ENCODE data around the gene ITPK1.

ITPK1 gene

GRCh38 chr14:92946847-92947545, 168.7 kb downstream of the ITPK1 start:
- DNase-seq = no peak

- no peak for DNase-seq
Measured at GRCh38 chr14:92945959-92946846, 169.5 kb downstream of the ITPK1 start.

GRCh38 chr14:92945544-92945943, 170.2 kb downstream of the ITPK1 start:
- DNase-seq = no peak

- no peak for DNase-seq
Measured at GRCh38 chr14:92944976-92945375, 170.7 kb downstream of the ITPK1 start.

- no peak for DNase-seq
Measured at GRCh38 chr14:92943855-92944570, 171.7 kb downstream of the ITPK1 start.

GRCh38 chr14:92942976-92943710, 172.6 kb downstream of the ITPK1 start:
- DNase-seq = no peak

- no peak for DNase-seq
Measured at GRCh38 chr14:92942576-92942975, 173.1 kb downstream of the ITPK1 start.

GRCh38 chr14:92942136-92942535, 173.6 kb downstream of the ITPK1 start:
- no peak for DNase-seq

- DNase-seq = no peak
Measured at GRCh38 chr14:92941531-92941930, 174.2 kb downstream of the ITPK1 start.

GRCh38 chr14:92940543-92940942, 175.2 kb downstream of the ITPK1 start:
- DNase-seq = no peak

- DNase-seq = no peak
Measured at GRCh38 chr14:92939699-92940098, 176.0 kb downstream of the ITPK1 start.

GRCh38 chr14:92938890-92939671, 176.6 kb downstream of the ITPK1 start:
- DNase-seq = no peak

- DNase-seq = no peak
Measured at GRCh38 chr14:92938235-92938875, 177.4 kb downstream of the ITPK1 start.

- no peak for DNase-seq
Measured at GRCh38 chr14:92937051-92937937, 178.4 kb downstream of the ITPK1 start.

GRCh38 chr14:92936085-92936484, 179.6 kb downstream of the ITPK1 start:
- DNase-seq = no peak

GRCh38 chr14:92935446-92935845, 180.3 kb downstream of the ITPK1 start:
- no peak for DNase-seq

- DNase-seq = no peak
Measured at GRCh38 chr14:92934196-92935085, 181.3 kb downstream of the ITPK1 start.

GRCh38 chr14:92933481-92933880, 182.2 kb downstream of the ITPK1 start:
- DNase-seq = no peak

Measured in HCEC 1CT (cell line).